HEK293 (cell line): ENCODE results near the gene TMEM263.

ENCODE experiments used
- CTCF ChIA-PET: fragments of 350-600 bp; formaldehyde crosslinking; extraction: SDS; loops from one replicate; lab custom pipeline; 2021; ENCODE audit warnings: antibody characterized with exemption; lab: Yijun Ruan, JAX
- POLR2A ChIA-PET: fragments of 300-600 bp; formaldehyde crosslinking; extraction: SDS; loops from one replicate; lab custom pipeline; 2020; ENCODE audit warnings: antibody characterized with exemption, inconsistent platforms; lab: Yijun Ruan, JAX
- H3K27ac ChIP-seq: fragments of 200-500 bp; sonication (Bioruptor generic); 2 replicates; pipeline ENCODE4 v1.5.1; 2014; ENCODE audit warnings: low read depth, low read length, control low read depth, inconsistent platforms; ENCODE audit errors: extremely low read depth
- H3K36me3 ChIP-seq, 2 experiments: fragments of 200-500 bp in 1 of 2; sonication (Bioruptor generic) in 1 of 2; 1 replicate in 1 of 2; 2 replicates in 1 of 2; pipeline ENCODE4 v1.5.1; 2014 to 2017; ENCODE audit warnings: inconsistent platforms in 2 of 2, low read length in 2 of 2; ENCODE audit not compliant: control insufficient read depth in 2 of 2, insufficient read depth in 1 of 2
- H3K4me1 ChIP-seq: fragments of 200-500 bp; sonication (Bioruptor generic); 2 replicates; pipeline ENCODE4 v1.5.1; 2014; ENCODE audit warnings: mild to moderate bottlenecking, low read length, inconsistent platforms; ENCODE audit not compliant: control insufficient read depth, insufficient read depth
- H3K4me3 ChIP-seq: 2 replicates; pipeline ENCODE4 v1.5.1; 2011; ENCODE audit warnings: low read depth, mild to moderate bottlenecking, control low read depth, low read length, moderate library complexity
- H3K9me3 ChIP-seq: fragments of 200-500 bp; sonication (Bioruptor generic); 2 replicates; pipeline ENCODE4 v1.5.1; 2014; ENCODE audit warnings: low read depth, low read length, inconsistent platforms; ENCODE audit not compliant: control insufficient read depth, insufficient read depth
- HOXA7 ChIP-seq: sonication (generic); formaldehyde crosslinking; IDR thresholded peaks from 2 replicates; pipeline ENCODE4 v1.8.1; 2022; ENCODE audit warnings: missing genetic modification reagents, borderline replicate concordance
- HOXC10 ChIP-seq: sonication (generic); formaldehyde crosslinking; IDR thresholded peaks from 2 replicates; pipeline ENCODE4 v1.8.1; 2023; ENCODE audit warnings: mild to moderate bottlenecking, missing genetic modification reagents
- KLF16 ChIP-seq: fragments of 450-650 bp; formaldehyde crosslinking; IDR thresholded peaks from 2 replicates; pipeline ENCODE4 v1.5.1; 2017; ENCODE audit warnings: missing biosample characterization, missing genetic modification characterization
- MYNN ChIP-seq: fragments of 450-650 bp; formaldehyde crosslinking; IDR thresholded peaks from 2 replicates; pipeline ENCODE4 v1.5.1; 2016; ENCODE audit warnings: missing biosample characterization, missing genetic modification characterization, borderline replicate concordance
- SALL2 ChIP-seq: fragments of 450-650 bp; formaldehyde crosslinking; IDR thresholded peaks from 2 replicates; pipeline ENCODE4 v1.5.0; 2017; ENCODE audit warnings: missing biosample characterization, mild to moderate bottlenecking, missing genetic modification characterization, borderline replicate concordance
- TCF7L2 ChIP-seq: IDR thresholded peaks from 2 replicates; pipeline ENCODE4 v1.6.1; 2011; ENCODE audit warnings: low read depth, mild to moderate bottlenecking, inconsistent platforms, low read length, moderate library complexity, borderline replicate concordance
- TSHZ1 ChIP-seq: fragments of 450-650 bp; formaldehyde crosslinking; IDR thresholded peaks from 2 replicates; pipeline ENCODE4 v1.5.1; 2016; ENCODE audit warnings: missing biosample characterization, missing genetic modification characterization, borderline replicate concordance
- ZBTB17 ChIP-seq: fragments of 450-650 bp; formaldehyde crosslinking; IDR thresholded peaks from 2 replicates; pipeline ENCODE4 v1.5.1; 2016; ENCODE audit warnings: missing biosample characterization, missing genetic modification characterization
- ZBTB20 ChIP-seq: fragments of 450-650 bp; formaldehyde crosslinking; IDR thresholded peaks from 2 replicates; pipeline ENCODE4 v1.5.1; 2016; ENCODE audit warnings: missing biosample characterization, missing genetic modification characterization
- ZBTB48 ChIP-seq: fragments of 450-650 bp; formaldehyde crosslinking; IDR thresholded peaks from 2 replicates; pipeline ENCODE4 v1.5.1; 2016; ENCODE audit warnings: missing biosample characterization, missing genetic modification characterization
- ZNF133 ChIP-seq: fragments of 450-650 bp; formaldehyde crosslinking; IDR thresholded peaks from 2 replicates; pipeline ENCODE4 v1.5.1; 2016; ENCODE audit warnings: missing biosample characterization, missing genetic modification characterization
- ZNF223 ChIP-seq: fragments of 450-650 bp; formaldehyde crosslinking; IDR thresholded peaks from 2 replicates; pipeline ENCODE4 v1.5.1; 2016; ENCODE audit warnings: missing biosample characterization, missing genetic modification characterization
- ZNF26 ChIP-seq: fragments of 450-650 bp; formaldehyde crosslinking; IDR thresholded peaks from 2 replicates; pipeline ENCODE4 v1.5.1; 2016; ENCODE audit warnings: missing biosample characterization, missing genetic modification characterization
- ZNF274 ChIP-seq, 2 experiments: fragments of 200-500 bp in 1 of 2; fragments of 450-650 bp in 1 of 2; sonication (Bioruptor generic) in 1 of 2; formaldehyde crosslinking in 1 of 2; IDR thresholded peaks; 2 replicates each; pipeline versions ENCODE4 v1.5.1 to v1.6.1; 2014 to 2016; ENCODE audit warnings: borderline replicate concordance in 1 of 2, inconsistent platforms in 1 of 2, low read length in 1 of 2, missing biosample characterization in 1 of 2, missing genetic modification characterization in 1 of 2
- TF ChIP-seq, protein P1 (sequence below): sonication (generic); formaldehyde crosslinking; IDR thresholded peaks from 2 replicates; pipeline ENCODE4 v1.8.1; 2022; ENCODE audit warnings: mild to moderate bottlenecking, moderate library complexity, missing genetic modification reagents

The TMEM263 gene

DNA sequence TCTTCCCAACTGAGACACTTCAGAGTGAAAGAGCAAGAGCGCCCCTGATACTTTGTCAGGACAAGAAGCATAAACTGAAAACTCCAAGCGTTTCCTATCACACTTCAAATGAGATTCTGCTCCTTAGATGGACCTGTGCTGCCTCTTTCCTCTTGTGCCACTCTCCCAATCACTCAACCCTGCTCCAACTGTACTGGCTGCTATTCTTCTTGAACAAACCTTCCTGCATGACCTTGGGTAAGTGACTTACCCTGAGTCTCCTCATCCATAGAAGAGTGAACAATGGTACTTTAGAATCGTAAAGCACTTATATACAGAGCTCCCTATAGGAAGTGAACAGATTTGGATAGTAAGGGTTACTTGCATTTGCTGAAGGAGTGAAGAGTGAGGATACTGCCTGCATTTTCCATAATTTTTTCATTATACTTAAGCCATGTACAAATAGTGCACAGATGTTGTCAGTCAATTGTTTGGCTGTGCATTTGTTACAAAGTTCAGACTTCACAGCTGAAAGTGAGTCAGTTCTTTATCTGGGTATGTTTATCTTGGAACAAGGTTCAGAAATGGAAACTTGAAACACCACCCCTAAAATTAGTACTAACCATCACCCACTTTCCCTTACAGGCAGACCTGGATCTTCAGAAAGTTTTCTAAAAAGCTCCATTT lies 20.4 kb downstream of the TMEM263 start:
- no peaks in the 10 kb centered on the region for H3K9me3 ChIP-seq
- peaks cover 6 to 14% of the 10 kb centered on the region in 2 experiments; a peak in 2 of 3 replicates for H3K36me3 ChIP-seq
- no peak overlapping the region for H3K4me3 ChIP-seq
- H3K27ac ChIP-seq = no peak overlapping the region
- ChIA-PET POLR2A (interaction anchor here (0.6 to 3.5 kb wide), 3 partner anchors 11 to 744 kb away, joined by 3 to 23 read pairs (median 15); partner anchors contain the start of genes MTERF2 and TMEM263), CTCF (interaction anchor here (0.6 to 0.9 kb wide), 3 partner anchors 9 to 877 kb away, joined by 3 read pairs; no protein-coding TSS in a partner anchor)
- H3K4me1 ChIP-seq = peaks cover 7% of the 10 kb centered on the region; the same call in 1 of the 2 replicates
- TF ChIP-seq ZBTB20 (tag by site-specific recombination) = peak; percentile 18; the same call in 1 of the 2 replicates
- no peak for TF ChIP-seq ZNF26 (tag by site-specific recombination)
- no peak for TF ChIP-seq HOXC10 (CRISPR knock-in tag)

DNA sequence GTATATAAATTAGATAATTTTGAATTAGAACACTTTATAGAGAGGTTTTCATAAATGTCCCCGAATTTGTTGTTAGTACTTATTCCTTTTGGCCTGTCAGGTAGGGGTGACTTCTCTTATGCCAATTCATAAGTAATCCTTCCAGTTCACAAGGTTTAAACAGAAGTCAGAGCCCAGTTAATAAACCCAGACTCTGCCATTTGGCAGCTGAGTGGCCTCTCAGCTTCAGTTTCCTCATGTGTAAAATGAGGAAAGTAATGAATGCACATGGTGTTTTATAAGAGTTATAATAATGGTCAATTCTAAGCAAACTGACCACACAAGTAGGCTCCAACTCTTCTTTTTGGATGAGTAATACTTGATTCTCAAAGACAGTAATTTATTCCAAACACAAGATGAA lies 21.0 kb downstream of the TMEM263 start:
- H3K4me1 ChIP-seq = peaks cover 7% of the 10 kb centered on the region; the same call in 1 of the 2 replicates
- POLR2A ChIA-PET = interaction anchor here (0.6 to 3.5 kb wide), 5 partner anchors 10 to 1094 kb away, joined by 3 to 23 read pairs (median 7); partner anchors contain the start of genes MTERF2 and TMEM263
- TF ChIP-seq TSHZ1 (tag by site-specific recombination) (no peak), SALL2 (tag by site-specific recombination) (no peak), TCF7L2 (no peak), MYNN (tag by site-specific recombination) (no peak), ZNF223 (tag by site-specific recombination) (no peak), ZNF133 (no peak), HOXA7 (CRISPR knock-in tag) (no peak), ZBTB48 (no peak), ZBTB17 (tag by site-specific recombination) (no peak), ZNF274 (IDR thresholded peaks at IDR 0.05; ENCODE audit: low read length) (no peak), ZNF274 (tag by site-specific recombination; IDR thresholded peaks at IDR 0.05; ENCODE audit: borderline replicate concordance) (no peak), KLF16 (tag by site-specific recombination) (no peak)
- TF ChIP-seq, protein P1, sequence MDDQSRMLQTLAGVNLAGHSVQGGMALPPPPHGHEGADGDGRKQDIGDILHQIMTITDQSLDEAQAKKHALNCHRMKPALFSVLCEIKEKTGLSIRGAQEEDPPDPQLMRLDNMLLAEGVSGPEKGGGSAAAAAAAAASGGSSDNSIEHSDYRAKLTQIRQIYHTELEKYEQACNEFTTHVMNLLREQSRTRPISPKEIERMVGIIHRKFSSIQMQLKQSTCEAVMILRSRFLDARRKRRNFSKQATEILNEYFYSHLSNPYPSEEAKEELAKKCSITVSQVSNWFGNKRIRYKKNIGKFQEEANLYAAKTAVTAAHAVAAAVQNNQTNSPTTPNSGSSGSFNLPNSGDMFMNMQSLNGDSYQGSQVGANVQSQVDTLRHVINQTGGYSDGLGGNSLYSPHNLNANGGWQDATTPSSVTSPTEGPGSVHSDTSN (CRISPR knock-in tag) = no peak
- H3K9me3 ChIP-seq = no peaks in the 10 kb centered on the region
- CTCF ChIA-PET = interaction anchor here (0.6 to 0.9 kb wide), 4 partner anchors 8 to 877 kb away, joined by 3 to 5 read pairs (median 3); no protein-coding TSS in a partner anchor
- H3K27ac ChIP-seq = no peak overlapping the region
- peaks cover 6 to 9% of the 10 kb centered on the region in 2 experiments; a peak in 2 of 3 replicates for H3K36me3 ChIP-seq
- no peak overlapping the region for H3K4me3 ChIP-seq
